ENCODE measurements around the gene ACKR1. TPM values are rescaled to one million over a fixed set of nuclear protein-coding genes. Genes with fewer than 3 reads are reported as not detected.

ACKR1 gene
- total and polyA plus RNA-seq, 4 donors = 0.08 to 17.2 (median 0.48) TPM; not detected in 1

DNA sequence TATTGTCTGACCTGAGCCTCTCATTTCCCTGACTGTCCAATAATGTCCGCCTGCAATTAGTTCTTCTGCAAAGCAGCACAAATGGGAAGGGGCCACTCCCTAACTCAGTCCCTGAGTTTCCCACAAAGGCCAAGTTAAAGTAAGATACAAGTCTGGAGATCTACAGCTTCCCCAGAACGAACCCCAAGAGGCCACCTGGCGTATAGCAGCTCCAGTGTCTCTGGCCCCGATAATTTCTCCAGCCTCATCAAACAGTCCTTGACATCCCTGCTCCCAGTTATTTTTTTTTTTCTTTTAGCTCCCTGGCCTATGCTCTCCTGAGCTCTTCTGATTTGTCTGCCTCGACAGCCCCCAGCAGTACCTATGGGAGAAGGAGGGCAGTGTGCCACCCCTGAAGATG, 8.1 kb upstream of the ACKR1 start:
- WGBS = 66% methylated on average over 5 of the region's 5 CpGs

GRCh38 chr1:159197561-159198557, 6.8 kb upstream of the ACKR1 start:
- DNase-seq (ENCODE audit: low spot score) = peak; percentile 86
- H3K9ac ChIP-seq (ENCODE audit: low read depth in 1 of 2, low read length in 2 of 2) = no peak overlapping the region
- WGBS = 44% methylated on average over 12 of the region's 12 CpGs
- H3K9me3 ChIP-seq (ENCODE audit: control insufficient read depth in 4 of 4, low read length in 3 of 4) = no peaks in the 10 kb centered on the region
- H3K36me3 ChIP-seq (ENCODE audit: control insufficient read depth in 4 of 4, insufficient read depth in 3 of 4, low read depth in 1 of 4, low read length in 3 of 4) = no peaks in the 10 kb centered on the region
- H3K4me3 ChIP-seq (ENCODE audit: low read depth in 1 of 3, low read length in 3 of 3) = no peak overlapping the region
- H3K4me1 ChIP-seq (ENCODE audit: control insufficient read depth in 4 of 4, insufficient read depth in 4 of 4, low read length in 3 of 4) = no peaks in the 10 kb centered on the region
- H3K27ac ChIP-seq (ENCODE audit: low read depth in 1 of 2, low read length in 2 of 2) = no peak overlapping the region
- H3K27me3 ChIP-seq (ENCODE audit: control insufficient read depth in 4 of 4, insufficient read depth in 4 of 4, low read length in 3 of 4) = no peaks in the 10 kb centered on the region
- TF ChIP-seq SP1 (IDR thresholded peaks at IDR 0.05) (no peak), RAD21 (IDR thresholded peaks at IDR 0.05) (peak; percentile 72 to 85), FOXA2 (IDR thresholded peaks at IDR 0.05) (no peak), EGR1 (IDR thresholded peaks at IDR 0.05; ENCODE audit: low read depth in 2 of 2) (no peak), HNF4G (IDR thresholded peaks at IDR 0.05) (no peak), TAF1 (conservative IDR thresholded peaks at IDR 0.05) (no peak), NR2F2 (IDR thresholded peaks at IDR 0.05) (no peak), GABPA (IDR thresholded peaks at IDR 0.05 in 1 of 2, conservative IDR thresholded peaks at IDR 0.05 in 1 of 2) (no peak)
- TF ChIP-seq, protein P1, sequence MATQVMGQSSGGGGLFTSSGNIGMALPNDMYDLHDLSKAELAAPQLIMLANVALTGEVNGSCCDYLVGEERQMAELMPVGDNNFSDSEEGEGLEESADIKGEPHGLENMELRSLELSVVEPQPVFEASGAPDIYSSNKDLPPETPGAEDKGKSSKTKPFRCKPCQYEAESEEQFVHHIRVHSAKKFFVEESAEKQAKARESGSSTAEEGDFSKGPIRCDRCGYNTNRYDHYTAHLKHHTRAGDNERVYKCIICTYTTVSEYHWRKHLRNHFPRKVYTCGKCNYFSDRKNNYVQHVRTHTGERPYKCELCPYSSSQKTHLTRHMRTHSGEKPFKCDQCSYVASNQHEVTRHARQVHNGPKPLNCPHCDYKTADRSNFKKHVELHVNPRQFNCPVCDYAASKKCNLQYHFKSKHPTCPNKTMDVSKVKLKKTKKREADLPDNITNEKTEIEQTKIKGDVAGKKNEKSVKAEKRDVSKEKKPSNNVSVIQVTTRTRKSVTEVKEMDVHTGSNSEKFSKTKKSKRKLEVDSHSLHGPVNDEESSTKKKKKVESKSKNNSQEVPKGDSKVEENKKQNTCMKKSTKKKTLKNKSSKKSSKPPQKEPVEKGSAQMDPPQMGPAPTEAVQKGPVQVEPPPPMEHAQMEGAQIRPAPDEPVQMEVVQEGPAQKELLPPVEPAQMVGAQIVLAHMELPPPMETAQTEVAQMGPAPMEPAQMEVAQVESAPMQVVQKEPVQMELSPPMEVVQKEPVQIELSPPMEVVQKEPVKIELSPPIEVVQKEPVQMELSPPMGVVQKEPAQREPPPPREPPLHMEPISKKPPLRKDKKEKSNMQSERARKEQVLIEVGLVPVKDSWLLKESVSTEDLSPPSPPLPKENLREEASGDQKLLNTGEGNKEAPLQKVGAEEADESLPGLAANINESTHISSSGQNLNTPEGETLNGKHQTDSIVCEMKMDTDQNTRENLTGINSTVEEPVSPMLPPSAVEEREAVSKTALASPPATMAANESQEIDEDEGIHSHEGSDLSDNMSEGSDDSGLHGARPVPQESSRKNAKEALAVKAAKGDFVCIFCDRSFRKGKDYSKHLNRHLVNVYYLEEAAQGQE (IDR thresholded peaks at IDR 0.05) = no peak
- TF ChIP-seq, protein P2, sequence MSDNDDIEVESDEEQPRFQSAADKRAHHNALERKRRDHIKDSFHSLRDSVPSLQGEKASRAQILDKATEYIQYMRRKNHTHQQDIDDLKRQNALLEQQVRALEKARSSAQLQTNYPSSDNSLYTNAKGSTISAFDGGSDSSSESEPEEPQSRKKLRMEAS (IDR thresholded peaks at IDR 0.05) = no peak
- TF ChIP-seq, protein P3, sequence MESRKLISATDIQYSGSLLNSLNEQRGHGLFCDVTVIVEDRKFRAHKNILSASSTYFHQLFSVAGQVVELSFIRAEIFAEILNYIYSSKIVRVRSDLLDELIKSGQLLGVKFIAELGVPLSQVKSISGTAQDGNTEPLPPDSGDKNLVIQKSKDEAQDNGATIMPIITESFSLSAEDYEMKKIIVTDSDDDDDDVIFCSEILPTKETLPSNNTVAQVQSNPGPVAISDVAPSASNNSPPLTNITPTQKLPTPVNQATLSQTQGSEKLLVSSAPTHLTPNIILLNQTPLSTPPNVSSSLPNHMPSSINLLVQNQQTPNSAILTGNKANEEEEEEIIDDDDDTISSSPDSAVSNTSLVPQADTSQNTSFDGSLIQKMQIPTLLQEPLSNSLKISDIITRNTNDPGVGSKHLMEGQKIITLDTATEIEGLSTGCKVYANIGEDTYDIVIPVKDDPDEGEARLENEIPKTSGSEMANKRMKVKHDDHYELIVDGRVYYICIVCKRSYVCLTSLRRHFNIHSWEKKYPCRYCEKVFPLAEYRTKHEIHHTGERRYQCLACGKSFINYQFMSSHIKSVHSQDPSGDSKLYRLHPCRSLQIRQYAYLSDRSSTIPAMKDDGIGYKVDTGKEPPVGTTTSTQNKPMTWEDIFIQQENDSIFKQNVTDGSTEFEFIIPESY (IDR thresholded peaks at IDR 0.05) = no peak
- TF ChIP-seq, protein P4, sequence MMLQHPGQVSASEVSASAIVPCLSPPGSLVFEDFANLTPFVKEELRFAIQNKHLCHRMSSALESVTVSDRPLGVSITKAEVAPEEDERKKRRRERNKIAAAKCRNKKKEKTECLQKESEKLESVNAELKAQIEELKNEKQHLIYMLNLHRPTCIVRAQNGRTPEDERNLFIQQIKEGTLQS (IDR thresholded peaks at IDR 0.05) = no peak

More for the DNA sequence above, 8.1 kb upstream of the ACKR1 start:
- Histone ChIP-seq H3K9me3 (ENCODE audit: control insufficient read depth in 4 of 4, low read length in 3 of 4) (no peaks in the 10 kb centered on the region), H3K4me3 (ENCODE audit: low read depth in 1 of 3, low read length in 3 of 3) (no peak overlapping the region), H3K27me3 (ENCODE audit: control insufficient read depth in 4 of 4, insufficient read depth in 4 of 4, low read length in 3 of 4) (no peaks in the 10 kb centered on the region), H3K27ac (ENCODE audit: low read depth in 1 of 2, low read length in 2 of 2) (no peak overlapping the region), H3K36me3 (ENCODE audit: control insufficient read depth in 4 of 4, insufficient read depth in 3 of 4, low read depth in 1 of 4, low read length in 3 of 4) (no peaks in the 10 kb centered on the region), H3K4me1 (ENCODE audit: control insufficient read depth in 4 of 4, insufficient read depth in 4 of 4, low read length in 3 of 4) (no peaks in the 10 kb centered on the region), H3K9ac (ENCODE audit: low read depth in 1 of 2, low read length in 2 of 2) (no peak overlapping the region)
- no peak for DNase-seq (ENCODE audit: low spot score)
- TF ChIP-seq CTCF (IDR thresholded peaks at IDR 0.05; ENCODE audit: low read depth, low read length, missing input control) = peak; percentile 19
- TF ChIP-seq, protein P3 (IDR thresholded peaks at IDR 0.05) = no peak
